ENCODE measurements around the gene MPP2. TPM values are rescaled to one million over a fixed set of nuclear protein-coding genes. Genes with fewer than 3 reads are reported as not detected.

The MPP2 gene
- total and polyA plus RNA-seq, 2 donors (not counting 3 experiments of a cell fraction or from before 2014, with no cell fraction given), result 1.4 to 1.6 TPM

- no peaks in the 10 kb centered on the region for H4K20me1 ChIP-seq (replicated peaks; ENCODE audit: control insufficient read depth, extremely low read depth, insufficient read depth, low read length)
- H3K9ac ChIP-seq (replicated peaks; ENCODE audit: extremely low read depth, insufficient read depth, low read length), result no peak overlapping the region
- dilution Hi-C loops (cut with MboI; ENCODE audit: extremely low pct_ligation_motif_present, low sequenced_read_pairs) (no loop called here), intact Hi-C loops (cut with micrococcal nuclease) (no loop called here)
- ChIA-PET POLR2A (no interaction called here), CTCF (interaction anchor here (1.2 to 2.6 kb wide), 3 partner anchors 9 to 89 kb away, joined by 5 to 7 read pairs (median 5); no protein-coding TSS in a partner anchor)
- FAIRE-seq (no peak), DNase-seq (ENCODE audit: low read depth, low spot score) (no peak)
- BruUV-seq (replicated peaks), result no TSS peak
- H3K79me2 ChIP-seq (ENCODE audit: control insufficient read depth, insufficient read depth, low read length), result no peaks in the 10 kb centered on the region
- H3K4me1 ChIP-seq (ENCODE audit: control insufficient read depth, extremely low read depth, insufficient read depth, low read length), result peaks cover 2% of the 10 kb centered on the region
- H3K9me3 ChIP-seq (replicated peaks; ENCODE audit: control insufficient read depth, insufficient read depth, low read length), result no peaks in the 10 kb centered on the region
- no peak overlapping the region for H2AFZ ChIP-seq (ENCODE audit: low read depth, low read length)
- H3K4me2 ChIP-seq (ENCODE audit: insufficient read depth, low read length), result no peak overlapping the region
- H3K4me3 ChIP-seq (replicated peaks in 1 of 3; ENCODE audit: insufficient read depth in 1 of 3, low read depth in 1 of 3, low read length in 3 of 3), result no peak overlapping the region
- H3K27me3 ChIP-seq (ENCODE audit: control insufficient read depth in 2 of 2, insufficient read depth in 2 of 2, low read length in 2 of 2), result peaks cover 40 to 44% of the 10 kb centered on the region in 2 experiments
- no peaks in the 10 kb centered on the region for H3K36me3 ChIP-seq (ENCODE audit: control insufficient read depth in 2 of 2, extremely low read depth in 1 of 2, insufficient read depth in 2 of 2, low read length in 2 of 2)
- no peaks in the 10 kb centered on the region for H3K9me1 ChIP-seq (replicated peaks; ENCODE audit: control insufficient read depth, extremely low read depth, insufficient read depth, low read length)
- no peak for TF ChIP-seq EZH2 (IDR thresholded peaks at IDR 0.05; ENCODE audit: borderline replicate concordance, low read depth, low read length, severe bottlenecking)
- TF ChIP-seq MYC (IDR thresholded peaks at IDR 0.05; ENCODE audit: low read depth, low read length), result no peak
- TF ChIP-seq POLR2A (IDR thresholded peaks at IDR 0.05; ENCODE audit: low read depth, low read length), result no peak
- no peak for TF ChIP-seq MAX (IDR thresholded peaks at IDR 0.05; ENCODE audit: insufficient read depth, insufficient read length)
- TF ChIP-seq JUN (IDR thresholded peaks at IDR 0.05; ENCODE audit: borderline replicate concordance, insufficient read depth, insufficient read length, low read depth), result no peak
- no peak for TF ChIP-seq FOS (IDR thresholded peaks at IDR 0.05; ENCODE audit: borderline replicate concordance, insufficient read depth, low read length)
- TF ChIP-seq GATA2 (IDR thresholded peaks at IDR 0.05; ENCODE audit: insufficient read depth, insufficient read length, low read depth, low read length), result no peak
- no peak for TF ChIP-seq POLR2AphosphoS5 (IDR thresholded peaks at IDR 0.05; ENCODE audit: insufficient read depth, low read depth, low read length)
- TF ChIP-seq CTCF (IDR thresholded peaks at IDR 0.05; ENCODE audit: extremely low read depth in 1 of 2, insufficient read depth in 1 of 2, low read depth in 1 of 2, low read length in 2 of 2), result no peak
- no peak overlapping the region for H3K27ac ChIP-seq (ENCODE audit: insufficient read depth, low read depth, low read length)
Observed at GRCh38 chr17:43952351-43952723, 45.0 kb upstream of the MPP2 start.
